Fibroblast of lung (primary cell): ENCODE measurements around the gene ALG3. TPM values are rescaled to one million over a fixed set of nuclear protein-coding genes. Genes with fewer than 3 reads are reported as not detected.

Experiments used
- DNase-seq, 2 donors: peaks; one replicate each; pipeline versions ENCODE4 v3.0.0 to v3.0.0-alpha.2; 2010; ENCODE audit warnings: low read depth in 2 of 2
- H2AFZ ChIP-seq: 2 replicates; pipeline ENCODE4 v1.5.1; 2012; ENCODE audit warnings: low read length, control low read depth, inconsistent platforms
- H3K27ac ChIP-seq: 2 replicates; pipeline ENCODE4 v1.5.1; 2011; ENCODE audit warnings: low read length, control low read depth; ENCODE audit not compliant: insufficient read depth
- H3K27me3 ChIP-seq: 2 replicates; pipeline ENCODE4 v1.5.1; 2011; ENCODE audit warnings: mild to moderate bottlenecking, low read length; ENCODE audit not compliant: control insufficient read depth, insufficient read depth
- H3K36me3 ChIP-seq: 2 replicates; pipeline ENCODE4 v1.5.1; 2011; ENCODE audit warnings: low read length; ENCODE audit not compliant: control insufficient read depth, insufficient read depth
- H3K4me1 ChIP-seq: 2 replicates; pipeline ENCODE4 v1.5.1; 2011; ENCODE audit warnings: low read length; ENCODE audit not compliant: control insufficient read depth, insufficient read depth; ENCODE audit errors: extremely low read depth
- H3K4me2 ChIP-seq: 2 replicates; pipeline ENCODE4 v1.5.1; 2011; ENCODE audit warnings: low read length, control low read depth; ENCODE audit not compliant: insufficient read depth; ENCODE audit errors: extremely low read depth
- H3K4me3 ChIP-seq, 4 experiments: fragments of 200-600 bp in 1 of 4; sonication (generic) in 1 of 4; replicated peaks in 1 of 4; 2 replicates each; pipeline ENCODE4 v1.5.1; 2011 to 2016; ENCODE audit warnings: low read length in 4 of 4, low read depth in 3 of 4, mild to moderate bottlenecking in 3 of 4, control low read depth in 2 of 4, inconsistent platforms in 1 of 4, mixed read lengths in 1 of 4; ENCODE audit not compliant: insufficient read depth in 1 of 4; ENCODE audit errors: control extremely low read depth in 1 of 4
- H3K79me2 ChIP-seq: 2 replicates; pipeline ENCODE4 v1.5.1; 2012; ENCODE audit warnings: mild to moderate bottlenecking, low read length, inconsistent platforms; ENCODE audit not compliant: control insufficient read depth, insufficient read depth
- H3K9ac ChIP-seq: 2 replicates; pipeline ENCODE4 v1.5.1; 2011; ENCODE audit warnings: mild to moderate bottlenecking, low read length, control low read depth; ENCODE audit not compliant: insufficient read depth
- H3K9me3 ChIP-seq: 2 replicates; pipeline ENCODE4 v1.5.1; 2012; ENCODE audit warnings: low read depth, low read length; ENCODE audit not compliant: control insufficient read depth, insufficient read depth
- H4K20me1 ChIP-seq: 2 replicates; pipeline ENCODE4 v1.5.1; 2011; ENCODE audit warnings: low read length; ENCODE audit not compliant: control insufficient read depth, insufficient read depth; ENCODE audit errors: extremely low read depth
- CTCF ChIP-seq, 2 donors: IDR thresholded peaks in 1 of 2; conservative IDR thresholded peaks in 1 of 2; 1 replicate in 1 of 2; 2 replicates in 1 of 2; pipeline ENCODE4 v1.5.1; 2011 to 2012; ENCODE audit warnings: low read length in 2 of 2, control low read depth in 1 of 2, inconsistent platforms in 1 of 2, low read depth in 1 of 2, mild to moderate bottlenecking in 1 of 2
- EZH2 ChIP-seq: IDR thresholded peaks from 2 replicates; pipeline ENCODE4 v1.5.1; 2012; ENCODE audit warnings: low read length, control low read depth, mild to moderate bottlenecking; ENCODE audit errors: missing control alignments
- polyA plus RNA-seq, 2 donors: library from polyadenylated mRNA; depleted of rRNA in 1 of 2; stranded (reverse) in 1 of 2; unstranded in 1 of 2; fragments of >200 nt; gene quantifications; 2 replicates each; pipeline ENCODE4 v1.2.1, GENCODE V29; 2011 to 2012; ENCODE audit warnings: missing spikeins in 1 of 2
- total RNA-seq: library from RNA; depleted of rRNA; stranded (reverse); fragments of >200 nt; gene quantifications from 2 replicates; pipeline ENCODE4 v1.2.1, GENCODE V29; 2014

The ALG3 gene
- total and polyA plus RNA-seq, 2 donors (not counting 1 experiment from before 2014, with no cell fraction given), result 21.6 to 27.2 TPM

- Histone ChIP-seq H3K4me3 (no peak overlapping the region), H3K9me3 (no peaks in the 10 kb centered on the region), H3K4me2 (no peak overlapping the region), H3K36me3 (no peaks in the 10 kb centered on the region), H3K27ac (no peak overlapping the region), H3K9ac (no peak overlapping the region), H3K27me3 (peaks cover 13% of the 10 kb centered on the region), H4K20me1 (no peaks in the 10 kb centered on the region), H2AFZ (no peak overlapping the region), H3K4me1 (peaks cover 2% of the 10 kb centered on the region), H3K79me2 (no peaks in the 10 kb centered on the region)
- TF ChIP-seq EZH2 (no peak), CTCF (conservative IDR thresholded peaks at IDR 0.05 in 1 of 2, IDR thresholded peaks at IDR 0.05 in 1 of 2; ENCODE audit: low read depth in 1 of 2, low read length in 2 of 2) (no peak)
- no peak for DNase-seq
Measured at GRCh38 chr3:184236636-184237035, 12.1 kb downstream of the ALG3 start.

GRCh38 chr3:184236033-184236410 lies 12.7 kb downstream of the ALG3 start:
- H4K20me1 ChIP-seq, result no peaks in the 10 kb centered on the region
- no peak overlapping the region for H3K4me2 ChIP-seq
- H3K27me3 ChIP-seq, result peaks cover 19% of the 10 kb centered on the region
- no peak overlapping the region for H2AFZ ChIP-seq
- H3K9me3 ChIP-seq, result no peaks in the 10 kb centered on the region
- H3K4me3 ChIP-seq, result no peak overlapping the region
- no peak overlapping the region for H3K27ac ChIP-seq
- TF ChIP-seq EZH2, result no peak
- TF ChIP-seq CTCF (conservative IDR thresholded peaks at IDR 0.05 in 1 of 2, IDR thresholded peaks at IDR 0.05 in 1 of 2; ENCODE audit: low read depth in 1 of 2, low read length in 2 of 2), result no peak
- H3K36me3 ChIP-seq, result no peaks in the 10 kb centered on the region
- DNase-seq, result no peak
- H3K79me2 ChIP-seq, result no peaks in the 10 kb centered on the region
- H3K9ac ChIP-seq, result no peak overlapping the region
- H3K4me1 ChIP-seq, result peaks cover 2% of the 10 kb centered on the region

GRCh38 chr3:184235381-184236032 lies 13.3 kb downstream of the ALG3 start:
- no peak for TF ChIP-seq CTCF (conservative IDR thresholded peaks at IDR 0.05 in 1 of 2, IDR thresholded peaks at IDR 0.05 in 1 of 2; ENCODE audit: low read depth in 1 of 2, low read length in 2 of 2)

More at GRCh38 chr3:184235381-184236032, 13.3 kb downstream of the ALG3 start:
- no peaks in the 10 kb centered on the region for H3K79me2 ChIP-seq
- H3K4me2 ChIP-seq, result no peak overlapping the region
- DNase-seq, result no peak
- H3K36me3 ChIP-seq, result no peaks in the 10 kb centered on the region
- H3K9ac ChIP-seq, result no peak overlapping the region
- H3K4me1 ChIP-seq, result peaks cover 2% of the 10 kb centered on the region
- no peaks in the 10 kb centered on the region for H4K20me1 ChIP-seq
- no peak overlapping the region for H2AFZ ChIP-seq
- H3K27ac ChIP-seq, result no peak overlapping the region
- no peak overlapping the region for H3K4me3 ChIP-seq
- no peaks in the 10 kb centered on the region for H3K9me3 ChIP-seq
- H3K27me3 ChIP-seq, result peaks cover 24% of the 10 kb centered on the region
